Measurements from ENCODE around the gene CORO2A.

CORO2A gene, protein sequence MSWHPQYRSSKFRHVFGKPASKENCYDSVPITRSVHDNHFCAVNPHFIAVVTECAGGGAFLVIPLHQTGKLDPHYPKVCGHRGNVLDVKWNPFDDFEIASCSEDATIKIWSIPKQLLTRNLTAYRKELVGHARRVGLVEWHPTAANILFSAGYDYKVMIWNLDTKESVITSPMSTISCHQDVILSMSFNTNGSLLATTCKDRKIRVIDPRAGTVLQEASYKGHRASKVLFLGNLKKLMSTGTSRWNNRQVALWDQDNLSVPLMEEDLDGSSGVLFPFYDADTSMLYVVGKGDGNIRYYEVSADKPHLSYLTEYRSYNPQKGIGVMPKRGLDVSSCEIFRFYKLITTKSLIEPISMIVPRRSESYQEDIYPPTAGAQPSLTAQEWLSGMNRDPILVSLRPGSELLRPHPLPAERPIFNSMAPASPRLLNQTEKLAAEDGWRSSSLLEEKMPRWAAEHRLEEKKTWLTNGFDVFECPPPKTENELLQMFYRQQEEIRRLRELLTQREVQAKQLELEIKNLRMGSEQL

DNA sequence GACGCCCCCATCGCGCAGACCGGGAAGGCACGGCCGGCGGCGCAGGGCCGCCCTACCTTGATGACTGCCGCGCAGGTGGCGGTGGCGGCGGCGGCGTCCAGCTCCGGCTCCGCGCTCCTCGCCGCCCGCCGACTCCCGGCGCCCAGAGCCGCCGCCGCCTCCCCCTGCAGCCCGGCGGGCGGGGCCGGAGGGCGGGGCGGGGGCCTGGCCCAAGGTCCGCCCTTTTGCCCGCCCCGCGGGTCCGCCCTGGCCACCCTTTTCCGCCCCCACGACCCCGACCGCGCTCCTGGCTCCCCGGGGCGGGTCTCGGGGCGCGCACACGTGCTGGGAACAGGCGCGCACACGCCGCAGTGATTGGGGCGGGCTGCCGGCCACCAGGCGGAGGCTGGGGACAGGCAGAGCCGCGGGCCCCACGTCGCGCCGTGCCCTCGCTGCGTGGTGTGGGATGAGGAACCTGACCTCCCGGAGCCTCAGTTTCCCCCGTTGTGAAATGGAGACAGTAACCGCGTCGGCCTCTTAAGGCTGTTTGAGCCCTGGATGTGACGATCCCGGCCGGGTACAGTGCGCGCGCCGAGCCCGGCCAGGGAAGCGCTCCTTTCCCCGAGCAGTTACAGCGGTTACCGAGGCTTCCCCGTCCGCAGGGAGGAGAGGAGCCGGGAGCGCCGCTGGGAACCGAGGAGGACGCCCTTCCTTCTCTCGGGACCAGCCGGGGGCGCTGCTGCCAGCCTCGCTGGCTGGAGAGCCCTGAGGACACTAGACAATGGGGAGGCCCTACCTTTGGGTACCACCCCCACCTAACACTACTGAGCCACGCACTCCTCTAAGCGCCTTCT lies at the start of gene CORO2A:
Gene CORO2A, minus strand, starts transcription at position 135 of the 833 bp plus-strand sequence. CDS start 34,977 bp downstream, outside the sequence.
- DNase-seq: peak; percentile 60 to 62

DNA sequence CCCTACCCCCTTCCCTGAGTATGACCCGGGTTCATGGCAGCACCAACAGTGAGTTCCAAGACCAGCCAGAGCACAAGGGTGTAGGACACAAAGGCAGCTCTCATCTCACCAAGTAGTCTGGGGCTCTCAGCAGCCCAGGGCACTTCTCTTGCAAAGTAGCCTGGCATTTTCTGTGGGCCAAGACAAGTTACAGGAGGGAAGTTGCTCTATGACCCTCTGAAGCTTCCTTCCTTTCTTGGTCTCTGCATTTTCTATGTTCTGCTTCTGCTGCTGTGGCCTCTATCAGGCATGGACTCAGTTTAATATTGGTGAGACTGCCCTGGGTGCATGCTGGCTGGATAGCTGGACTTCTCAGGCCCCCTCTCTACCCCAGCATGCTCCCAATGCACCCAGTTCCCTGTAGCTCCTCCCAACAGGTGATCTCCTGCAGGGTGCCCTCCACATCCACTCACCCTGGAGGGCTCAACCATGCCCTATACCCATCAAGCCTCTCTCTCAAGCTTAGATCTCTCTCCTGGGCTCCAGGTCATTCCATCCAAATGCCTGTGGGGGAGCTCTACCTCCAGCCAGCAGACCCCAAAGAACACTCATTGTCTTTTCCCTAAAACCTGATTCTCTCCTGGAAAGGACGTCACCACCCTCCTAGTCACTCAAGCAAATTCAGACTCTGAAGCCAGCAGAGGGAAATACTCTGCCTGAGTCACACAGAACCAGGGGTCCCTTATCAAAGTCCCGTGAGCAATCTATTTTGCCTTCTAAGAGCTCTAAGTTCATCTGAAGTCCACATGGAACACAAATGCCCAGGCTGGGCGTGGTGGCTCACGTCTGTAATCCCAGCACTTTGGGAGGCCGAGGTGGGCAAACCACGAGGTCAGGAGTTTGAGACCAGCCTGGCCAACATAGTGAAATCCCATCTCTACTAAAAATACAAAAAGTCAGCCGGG lies 49.2 kb upstream of the CORO2A start:
- peak; percentile 69 to 73 for DNase-seq

DNA sequence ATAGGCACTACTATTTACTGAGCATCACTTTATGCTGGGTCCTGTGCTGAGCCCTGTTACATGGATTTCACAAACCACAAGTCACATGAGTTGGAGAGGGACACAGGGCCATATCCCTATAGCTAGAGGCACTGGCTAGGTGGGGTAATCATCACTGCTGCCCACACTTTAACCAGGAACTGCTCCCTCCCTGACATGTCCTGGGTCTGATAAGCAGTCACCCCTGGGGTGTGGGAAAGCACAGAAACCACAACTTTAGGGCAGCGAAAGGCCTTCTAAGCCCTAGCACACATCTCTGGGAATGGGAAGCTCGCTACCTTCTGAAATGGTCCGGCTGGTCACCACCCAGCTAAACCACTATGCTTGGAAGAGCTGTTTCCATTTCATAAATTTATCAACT lies 48.0 kb upstream of the CORO2A start:
- peak; percentile 37 to 49 for DNase-seq

DNA sequence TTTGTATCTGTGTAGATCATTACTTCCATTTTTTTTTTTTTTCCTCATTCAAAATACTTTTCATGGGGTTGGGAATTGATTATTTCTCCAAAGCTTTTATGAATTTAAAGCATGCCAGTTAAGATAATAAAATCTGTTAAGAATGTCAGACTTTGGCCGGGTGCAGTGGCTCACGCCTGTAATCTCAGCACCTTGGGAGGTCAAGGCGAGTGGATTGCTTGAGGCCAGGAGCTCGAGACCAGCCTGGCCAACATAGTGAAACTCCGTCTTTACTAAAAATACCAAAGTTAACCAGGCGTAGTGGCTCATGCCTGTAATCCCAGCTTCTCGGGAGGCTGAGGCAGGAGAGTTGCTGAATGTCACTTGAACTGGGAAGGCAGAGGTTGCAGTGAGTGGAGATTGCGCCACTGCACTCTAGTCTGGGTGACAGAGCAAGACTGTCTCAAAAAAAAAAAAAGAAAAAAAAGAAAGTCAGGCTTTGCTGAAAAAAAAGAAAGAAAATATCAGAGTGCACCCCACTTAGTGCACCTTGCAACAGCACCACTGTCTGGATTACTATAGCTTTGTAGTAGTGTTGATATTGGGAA lies 44.6 kb upstream of the CORO2A start:
- peak in 1 of 2 experiments; percentile 42 for DNase-seq

DNA sequence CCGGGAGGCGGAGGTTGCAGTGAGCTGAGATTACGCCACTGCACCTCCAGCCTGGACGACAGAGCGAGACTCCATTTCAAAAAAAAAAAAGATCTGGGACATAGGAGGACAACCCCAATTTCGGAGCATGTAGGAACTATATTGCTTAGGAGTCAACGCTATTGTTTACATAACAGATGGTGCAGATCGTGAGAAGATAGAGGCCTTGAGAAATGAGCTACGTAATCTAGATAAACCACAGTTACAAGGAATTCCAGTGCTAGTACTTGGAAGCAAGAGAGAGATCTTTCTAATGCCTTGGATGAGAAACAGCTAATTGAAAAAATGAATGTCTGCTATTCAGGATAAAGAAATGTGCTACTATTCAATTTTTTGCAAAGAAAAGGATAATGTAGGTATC lies 42.7 kb upstream of the CORO2A start:
- no peak for DNase-seq

DNA sequence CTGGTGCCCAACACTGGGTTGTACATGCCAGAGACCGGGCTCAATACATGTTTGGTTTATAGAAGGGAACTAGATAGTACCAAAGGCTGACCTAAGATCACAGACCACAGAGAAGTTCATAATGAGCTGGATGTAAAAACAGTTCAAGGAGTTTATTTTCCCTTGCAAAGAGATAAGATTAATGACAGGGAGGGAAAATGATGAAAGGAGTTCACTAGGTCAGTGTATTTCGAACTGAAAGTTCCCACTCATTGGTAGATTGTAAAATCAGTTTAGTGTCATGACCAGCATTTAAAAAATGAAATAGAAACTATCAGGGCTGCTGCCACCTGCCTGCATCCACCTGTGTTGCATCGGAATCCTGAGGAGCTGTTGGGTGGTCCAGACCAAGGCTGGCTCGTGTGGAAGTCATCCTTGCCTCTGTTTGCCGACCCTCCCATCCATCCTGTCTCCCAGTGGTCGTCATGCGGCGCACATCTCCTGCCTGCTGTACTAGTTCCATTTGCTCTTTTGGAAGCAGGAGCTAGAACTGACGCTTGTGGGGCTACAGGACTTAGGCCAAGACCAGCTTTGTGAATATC lies 41.9 kb upstream of the CORO2A start:
- DNase-seq: no peak

DNA sequence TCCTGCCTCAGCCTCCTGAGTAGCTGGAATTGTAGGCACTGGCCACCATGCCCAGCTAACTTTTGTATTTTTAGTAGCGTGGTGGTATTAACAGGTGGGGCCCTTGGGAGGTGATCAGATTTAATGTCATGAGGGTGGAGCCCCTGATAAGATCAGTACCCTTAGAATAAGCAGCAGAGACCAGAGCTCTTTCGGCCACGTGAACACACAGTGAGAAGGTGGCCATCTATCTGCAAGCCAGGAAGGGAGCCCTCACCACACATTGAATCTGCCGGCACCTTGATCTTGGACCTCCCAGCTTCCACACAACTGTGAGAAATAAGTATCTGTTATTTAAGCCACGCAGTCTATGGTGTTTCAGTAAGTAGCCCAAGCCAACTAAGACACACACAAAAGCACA lies 40.5 kb upstream of the CORO2A start:
- no peak for DNase-seq

DNA sequence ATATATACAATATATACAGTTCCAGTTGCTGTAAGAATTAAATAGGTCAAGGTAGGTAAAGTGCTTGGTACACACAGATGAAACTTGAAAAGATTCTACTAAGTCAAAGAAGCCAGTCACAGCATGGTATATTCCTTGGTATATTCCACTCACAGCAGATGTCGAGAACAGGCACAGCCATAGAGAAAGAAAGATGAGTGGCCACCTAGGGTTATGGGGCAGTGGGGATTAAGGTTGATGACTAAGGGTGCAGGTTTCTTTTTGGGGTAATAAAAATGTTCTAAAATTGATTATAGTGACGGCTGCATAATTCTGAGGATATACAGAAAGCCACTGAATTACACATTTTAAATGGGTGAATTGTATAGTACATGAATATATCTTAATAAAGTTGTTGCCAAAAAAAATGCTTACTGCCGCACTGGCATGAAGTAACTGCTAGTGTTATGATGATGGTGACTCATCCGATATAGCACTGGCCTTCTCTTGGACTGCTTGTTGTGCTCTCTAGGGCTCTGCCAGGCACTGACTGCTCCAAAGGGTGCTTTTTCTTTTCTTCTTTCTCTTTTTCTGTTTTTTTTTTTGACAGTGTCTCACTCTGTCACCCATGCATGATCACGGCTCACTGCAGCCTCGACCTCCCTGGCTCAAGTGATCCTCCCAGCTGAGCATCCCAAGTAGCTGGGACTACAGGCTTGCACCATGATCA lies 39.5 kb upstream of the CORO2A start:
- no peak for DNase-seq

DNA sequence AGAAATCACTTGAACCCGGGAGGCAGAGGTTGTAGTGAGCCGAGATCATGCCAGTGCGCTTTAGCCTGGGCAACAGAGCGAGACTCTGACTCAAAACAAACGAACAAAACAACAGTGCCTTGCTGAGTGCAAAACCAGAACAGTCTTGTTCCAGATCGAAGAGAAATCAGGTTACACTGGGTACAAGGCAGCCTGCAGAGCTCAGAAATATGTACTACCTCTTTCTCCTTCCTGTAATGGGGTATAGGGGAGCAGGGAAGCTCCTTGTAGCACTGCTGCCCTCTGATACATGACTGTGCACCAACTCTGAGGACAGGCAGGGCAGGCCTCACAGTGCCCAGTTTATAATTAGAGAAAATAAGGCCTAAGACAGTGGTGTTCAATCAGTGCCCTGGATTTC lies 38.4 kb upstream of the CORO2A start:
- no peak for DNase-seq

DNA sequence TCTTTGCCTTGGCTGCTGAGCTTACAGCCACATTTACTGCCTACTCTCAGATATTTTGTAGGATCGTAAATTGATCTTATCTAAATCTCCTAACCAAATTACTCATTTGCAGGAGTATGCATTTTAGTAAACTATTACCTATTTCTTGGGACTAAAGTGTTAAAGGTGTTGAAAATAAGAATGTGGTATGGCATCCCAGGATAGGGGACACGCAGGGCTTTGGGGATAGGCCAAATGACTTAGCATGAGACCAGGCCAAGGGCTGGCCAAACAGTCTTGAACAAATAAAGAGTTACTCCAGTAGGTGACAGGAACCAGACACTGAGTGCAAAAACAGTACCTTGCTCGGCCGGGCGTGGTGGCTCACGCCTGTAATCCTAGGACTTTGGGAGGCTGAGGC lies 37.9 kb upstream of the CORO2A start:
- no peak for DNase-seq

DNA sequence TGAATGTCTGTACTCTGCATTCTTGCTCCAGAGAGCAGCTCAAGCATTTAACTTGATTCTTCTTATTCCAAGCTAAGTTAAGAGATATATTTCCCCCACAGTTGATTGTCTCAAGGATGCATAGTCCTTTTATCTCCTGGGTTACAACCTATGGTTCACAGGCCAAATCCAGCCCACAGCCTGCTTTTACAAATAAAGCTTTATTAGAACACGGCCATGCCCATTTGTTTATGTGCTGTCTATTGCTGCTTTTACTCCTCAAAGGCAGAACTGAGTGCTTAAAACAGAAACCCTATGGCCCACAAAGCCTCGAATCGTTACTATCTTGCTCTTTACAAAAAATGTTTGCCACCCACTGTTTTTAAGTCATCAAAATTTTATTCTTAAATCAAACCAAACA lies 37.2 kb upstream of the CORO2A start:
- DNase-seq: no peak

DNA sequence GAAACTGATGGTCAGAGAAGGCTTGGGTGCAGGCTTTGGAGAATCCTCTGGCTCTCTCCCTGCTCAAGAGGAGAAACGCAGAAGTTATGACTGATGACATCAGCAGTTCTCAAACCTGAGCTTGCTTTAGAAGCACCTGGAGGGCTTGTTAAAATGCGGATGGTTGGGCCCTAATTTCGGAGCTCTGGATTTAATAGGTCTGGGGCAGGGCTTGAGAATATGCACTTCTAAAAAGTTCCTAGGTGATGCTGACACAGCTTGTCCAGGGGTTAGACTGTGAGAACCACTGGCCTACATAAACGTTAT lies 36.6 kb upstream of the CORO2A start:
- DNase-seq: no peak

DNA sequence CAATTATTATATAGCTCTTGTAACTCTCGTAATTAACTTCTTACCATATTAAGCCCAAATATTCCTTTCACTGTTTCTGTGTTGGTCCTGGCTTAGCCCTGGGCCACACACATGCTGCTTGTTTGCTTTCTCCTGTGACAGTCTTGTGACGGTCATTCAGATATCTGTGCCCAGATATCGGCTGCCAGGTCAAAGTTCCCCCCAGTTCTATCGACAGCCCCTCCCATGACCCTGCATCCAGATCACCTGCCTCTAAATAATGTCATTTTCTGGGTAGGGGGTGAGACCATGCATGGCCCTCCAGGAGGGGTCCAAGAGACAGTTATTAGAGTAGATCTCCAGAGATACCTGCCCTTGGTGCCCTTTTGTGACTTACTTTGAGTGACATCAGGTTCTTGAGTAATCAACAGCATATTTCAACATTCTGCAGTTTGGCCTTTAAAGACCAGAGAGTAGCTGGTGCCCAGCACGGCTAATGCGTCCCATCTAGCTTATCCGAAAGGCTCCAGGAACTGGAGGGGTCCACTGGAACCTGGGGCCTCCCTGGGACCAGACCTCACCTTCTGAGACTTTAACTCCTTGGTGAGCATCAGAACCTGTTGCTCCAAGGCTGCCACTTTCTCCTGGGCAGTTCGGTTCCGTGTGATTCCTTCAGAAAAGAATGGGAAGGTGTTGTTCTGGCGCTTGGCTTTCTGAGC lies 36.1 kb upstream of the CORO2A start:
- peak; percentile 10 to 23 for DNase-seq

DNA sequence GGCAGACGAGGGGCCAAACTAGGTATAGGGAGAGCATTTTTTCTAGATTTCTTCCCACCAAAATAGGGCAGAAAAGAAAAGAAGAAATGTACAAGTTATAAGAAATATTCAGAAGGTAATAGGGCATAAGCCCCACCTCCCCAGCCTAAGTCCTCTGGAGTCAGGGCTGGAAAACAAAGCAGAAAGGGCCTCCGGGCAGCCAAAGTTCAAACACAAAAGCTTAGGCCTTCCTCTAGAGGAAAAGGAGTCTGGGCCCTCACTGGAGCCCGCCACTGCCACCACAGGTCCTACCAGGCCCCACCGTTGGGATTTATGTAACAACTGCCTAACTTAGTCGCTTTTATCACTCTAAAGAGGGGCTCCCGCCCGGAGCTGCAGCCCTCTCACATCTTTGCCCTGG lies 35.4 kb upstream of the CORO2A start:
- DNase-seq: no peak

DNA sequence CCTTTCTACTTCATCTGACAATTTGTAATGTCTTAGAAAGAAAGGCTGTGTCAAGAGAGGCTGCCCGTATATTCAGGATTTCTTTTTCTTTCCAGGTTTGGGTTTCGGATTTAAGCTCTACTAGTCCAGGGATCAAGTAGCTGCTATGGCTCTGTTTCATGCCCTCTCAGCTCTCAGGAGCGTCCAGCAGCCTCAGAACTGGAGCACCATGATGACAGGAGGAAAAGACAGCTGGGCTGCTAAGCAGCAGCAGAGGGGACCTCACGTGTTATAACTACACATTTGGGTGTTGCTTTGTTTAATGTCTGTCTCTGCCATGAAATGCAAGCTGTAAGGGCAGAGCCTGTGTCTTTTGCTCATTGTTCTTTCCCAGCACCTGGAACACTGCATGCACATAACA lies 34.5 kb upstream of the CORO2A start:
- no peak for DNase-seq

DNA sequence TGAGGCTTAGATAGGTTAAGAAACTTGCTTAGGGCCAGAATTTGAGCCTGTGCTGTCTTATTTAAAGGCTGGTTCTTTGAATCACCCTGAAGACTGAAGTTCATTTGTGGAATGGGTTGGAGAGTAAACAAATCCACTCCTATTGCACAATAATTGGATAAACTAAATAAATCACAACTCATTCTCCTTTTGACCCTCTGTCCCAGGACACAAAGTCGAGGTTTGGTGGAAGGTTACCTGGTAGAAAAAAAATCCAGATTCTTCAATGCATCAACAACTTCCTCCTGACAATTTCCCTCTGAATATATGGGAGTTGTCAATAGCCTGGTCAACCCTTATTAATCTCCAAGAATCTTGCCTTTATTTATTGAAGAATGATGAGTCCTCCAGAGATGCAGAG lies 34.1 kb upstream of the CORO2A start:
- no peak for DNase-seq

DNA sequence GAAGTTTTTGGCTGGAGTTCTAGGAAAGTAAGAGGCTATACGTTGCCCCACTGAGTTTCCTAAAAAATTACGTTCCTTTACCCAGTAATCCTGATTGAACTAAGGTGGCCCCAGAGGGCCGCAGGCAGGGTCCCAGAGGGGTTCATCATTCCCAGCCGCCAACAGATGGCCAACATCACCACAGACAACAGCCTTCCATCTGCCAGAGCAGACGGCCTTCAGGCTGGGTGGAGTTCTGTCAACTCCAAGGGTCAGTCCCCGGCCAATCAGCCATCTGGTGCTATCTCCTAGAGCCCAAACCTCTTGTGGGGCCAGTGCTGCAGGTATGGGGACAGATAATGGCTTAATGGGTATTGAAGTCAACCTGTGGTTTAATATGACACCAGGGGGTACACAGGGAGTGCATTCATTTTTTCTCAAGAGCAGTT lies 32.6 kb upstream of the CORO2A start:
- no peak for DNase-seq

DNA sequence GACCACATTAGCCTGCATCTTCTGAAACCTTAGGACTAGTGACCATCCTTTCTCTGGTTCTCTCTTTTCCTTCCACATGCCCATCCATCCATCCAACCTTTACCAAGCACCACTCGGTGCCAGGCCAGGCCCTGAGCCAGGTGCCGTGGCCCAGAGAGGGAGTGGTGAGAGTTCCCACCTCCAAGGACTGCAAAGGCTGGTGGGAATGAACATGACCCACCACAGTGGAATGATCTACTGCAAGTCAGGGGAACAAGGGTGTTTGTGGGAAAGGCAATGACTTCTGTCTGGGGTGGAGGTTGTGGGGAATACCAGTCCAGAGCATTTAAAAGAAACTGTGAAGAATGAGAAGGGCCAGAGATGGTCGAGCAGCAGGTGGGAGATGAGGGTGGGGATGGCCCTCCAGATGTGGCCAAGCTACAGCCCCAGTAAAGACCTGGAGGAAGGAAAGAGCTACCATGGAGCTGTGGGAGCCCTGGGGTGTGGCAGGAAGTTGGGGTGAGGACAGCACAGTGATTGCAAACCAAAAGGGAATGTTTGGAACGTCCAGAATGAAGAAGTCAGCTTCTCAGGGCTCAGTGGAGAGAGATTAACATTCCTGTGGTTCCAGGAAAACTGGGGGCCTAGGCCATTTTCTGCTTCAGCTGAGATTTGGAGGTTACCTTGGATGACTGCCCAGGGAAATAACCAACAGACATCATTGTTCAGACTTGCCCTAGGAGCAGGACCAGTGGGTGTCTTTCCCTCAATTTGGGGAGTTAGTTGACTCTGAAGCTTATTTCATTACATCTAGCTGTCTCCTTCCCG lies 30.7 kb upstream of the CORO2A start:
- DNase-seq: no peak

DNA sequence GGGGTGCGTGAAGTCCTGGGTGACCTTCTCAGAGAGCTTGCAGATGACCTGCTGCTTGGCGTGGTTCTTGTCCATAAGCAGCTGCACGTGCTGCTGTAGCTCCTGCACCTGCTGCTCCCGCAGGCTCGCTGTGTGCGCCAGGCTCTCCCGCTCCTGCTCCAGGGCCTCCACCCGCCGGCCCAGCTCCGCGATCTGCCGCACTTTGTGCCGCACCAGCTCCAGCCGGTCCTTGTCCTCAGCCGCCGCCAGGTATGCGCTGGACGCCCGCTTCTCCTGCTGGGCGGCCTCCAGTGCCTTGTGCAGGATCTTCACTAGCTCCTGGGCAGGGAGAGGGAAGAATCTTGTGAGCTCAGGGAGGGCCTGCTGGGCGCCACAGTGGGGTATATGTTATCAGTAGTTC lies 28.5 kb upstream of the CORO2A start:
- DNase-seq: no peak

DNA sequence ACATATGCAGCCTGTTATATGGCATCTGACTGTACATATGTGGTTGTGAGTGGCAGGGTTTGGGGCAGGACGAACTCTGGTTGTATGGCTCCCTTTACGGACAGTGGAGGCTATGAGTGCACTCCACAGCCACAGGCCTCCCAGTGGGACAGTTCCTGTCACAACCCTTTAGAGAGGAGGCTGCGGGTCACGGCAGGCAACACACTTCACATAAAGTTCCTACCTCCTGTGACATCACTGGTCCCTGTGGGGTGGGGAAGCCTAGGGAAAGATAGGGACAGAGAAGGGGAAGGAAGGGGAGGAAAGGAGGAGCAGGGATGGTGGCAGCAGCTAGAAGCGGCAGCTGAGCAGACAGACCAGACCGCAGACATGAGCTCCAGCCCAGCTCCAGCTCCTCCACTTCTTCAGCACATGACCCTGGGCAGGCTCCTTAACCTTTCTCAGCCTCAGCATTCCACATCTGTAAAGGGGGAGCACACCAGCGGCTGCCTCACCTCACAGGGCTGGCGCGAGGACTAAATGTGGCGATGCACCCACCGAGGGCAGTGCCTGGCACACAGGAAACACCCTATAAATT lies 27.4 kb upstream of the CORO2A start:
- no peak for DNase-seq

Measured in AML-193 (cell line).